DND-41 (cell line): ENCODE data around the gene KRTAP4-4.
"Not testable (repeated sequence)": the region's sequence is repeated elsewhere in the genome, so short reads cannot be mapped to it uniquely, and the experiment has no call there.

Experiments
- ATAC-seq: fragments of 200-7000 bp; cut with Tn5 transposase; 3 replicates; pipeline ENCODE4 v1.9.1; 2021; ENCODE audit warnings: low read depth; ENCODE audit not compliant: insufficient read depth
- DNase-seq: peaks from one replicate; pipeline ENCODE4 v3.0.0-alpha.2; 2020
- H2AFZ ChIP-seq: 2 replicates; pipeline ENCODE4 v1.6.0; 2012; ENCODE audit warnings: low read depth, low read length
- H3K27ac ChIP-seq: 2 replicates; pipeline ENCODE4 v1.5.1; 2012; ENCODE audit warnings: low read length, inconsistent platforms
- H3K27me3 ChIP-seq: fragments of 200-600 bp; sonication (generic); 2 replicates; pipeline ENCODE4 v1.6.0; 2012; ENCODE audit warnings: low read length, mild to moderate bottlenecking, inconsistent platforms; ENCODE audit not compliant: insufficient read depth, poor library complexity
- H3K36me3 ChIP-seq: 2 replicates; pipeline ENCODE4 v1.5.1; 2012; ENCODE audit warnings: low read length, inconsistent platforms; ENCODE audit not compliant: insufficient read depth
- H3K4me1 ChIP-seq: 2 replicates; pipeline ENCODE4 v1.5.1; 2012; ENCODE audit warnings: mild to moderate bottlenecking, low read length; ENCODE audit not compliant: insufficient read depth
- H3K4me2 ChIP-seq: 2 replicates; pipeline ENCODE4 v1.6.0; 2012; ENCODE audit warnings: mild to moderate bottlenecking, moderate library complexity, low read length, inconsistent platforms; ENCODE audit not compliant: insufficient read depth
- H3K4me3 ChIP-seq, 2 experiments: fragments of 200-600 bp in 1 of 2; shearing (Covaris generic) in 1 of 2; 2 replicates each; pipeline ENCODE4 v1.5.1; 2012 to 2016; ENCODE audit warnings: inconsistent platforms in 2 of 2, low read length in 2 of 2, mild to moderate bottlenecking in 2 of 2, low read depth in 1 of 2, moderate library complexity in 1 of 2
- H3K79me2 ChIP-seq: 2 replicates; pipeline ENCODE4 v1.6.0; 2012; ENCODE audit warnings: low read length, inconsistent platforms; ENCODE audit not compliant: insufficient read depth
- H3K9ac ChIP-seq: 2 replicates; pipeline ENCODE4 v1.6.0; 2012; ENCODE audit warnings: low read depth, mild to moderate bottlenecking, inconsistent platforms, low read length, moderate library complexity
- H3K9me3 ChIP-seq: 2 replicates; pipeline ENCODE4 v1.5.1; 2012; ENCODE audit warnings: low read length, moderate library complexity, mild to moderate bottlenecking, inconsistent platforms; ENCODE audit not compliant: insufficient read depth, severe bottlenecking
- H4K20me1 ChIP-seq: 2 replicates; pipeline ENCODE4 v1.6.0; 2012; ENCODE audit warnings: low read length; ENCODE audit not compliant: insufficient read depth
- CTCF ChIP-seq: IDR thresholded peaks from 2 replicates; pipeline ENCODE4 v1.5.1; 2012; ENCODE audit warnings: borderline replicate concordance, low read length, moderate library complexity, mild to moderate bottlenecking; ENCODE audit not compliant: poor library complexity, severe bottlenecking; ENCODE audit errors: extremely low read depth
- EZH2 ChIP-seq: IDR thresholded peaks from 3 replicates; pipeline ENCODE4 v1.6.1; 2012; ENCODE audit warnings: borderline replicate concordance, low read depth, mild to moderate bottlenecking, moderate library complexity, low read length, inconsistent platforms; ENCODE audit not compliant: severe bottlenecking

The KRTAP4-4 gene

GRCh38 chr17:41160648-41161047 lies at the start of gene KRTAP4-4:
KRTAP4-4 (minus strand) TSS chr17:41160748; CDS start chr17:41160691, 57 bp downstream.
- Histone ChIP-seq H3K27me3 (no peaks in the 10 kb centered on the region), H3K9ac (no peak within 1 kb of the TSS), H4K20me1 (no peaks in the 10 kb centered on the region), H3K27ac (no peak within 1 kb of the TSS), H2AFZ (no peak within 1 kb of the TSS), H3K4me2 (no peak within 1 kb of the TSS), H3K4me1 (no peaks in the 10 kb centered on the region), H3K9me3 (no peaks in the 10 kb centered on the region), H3K79me2 (no peaks in the 10 kb centered on the region), H3K36me3 (no peaks in the 10 kb centered on the region), H3K4me3 (no peak within 1 kb of the TSS)
- DNase-seq (no peak), ATAC-seq (no peak)
- no peak for TF ChIP-seq CTCF
- no peak for TF ChIP-seq EZH2

- Histone ChIP-seq H2AFZ (no peak overlapping the region), H3K4me2 (no peak overlapping the region), H4K20me1 (no peaks in the 10 kb centered on the region), H3K9me3 (no peaks in the 10 kb centered on the region), H3K27ac (no peak overlapping the region), H3K4me1 (no peaks in the 10 kb centered on the region), H3K79me2 (no peaks in the 10 kb centered on the region), H3K27me3 (no peaks in the 10 kb centered on the region), H3K36me3 (no peaks in the 10 kb centered on the region), H3K9ac (no peak overlapping the region), H3K4me3 (no peak overlapping the region)
- ATAC-seq (no peak), DNase-seq (no peak)
- TF ChIP-seq CTCF (no peak), EZH2 (no peak)
Observed at GRCh38 chr17:41199421-41200078, 39.0 kb upstream of the KRTAP4-4 start.

GRCh38 chr17:41196068-41196467 lies 35.5 kb upstream of the KRTAP4-4 start:
- no peaks in the 10 kb centered on the region for H3K4me1 ChIP-seq
- no peak overlapping the region for H2AFZ ChIP-seq
- H4K20me1 ChIP-seq: no peaks in the 10 kb centered on the region
- DNase-seq (no peak), ATAC-seq (no peak)
- H3K36me3 ChIP-seq: no peaks in the 10 kb centered on the region
- no peaks in the 10 kb centered on the region for H3K9me3 ChIP-seq
- TF ChIP-seq EZH2 (no peak), CTCF (no peak)
- no peaks in the 10 kb centered on the region for H3K27me3 ChIP-seq
- no peak overlapping the region for H3K4me2 ChIP-seq
- H3K9ac ChIP-seq: no peak overlapping the region
- H3K4me3 ChIP-seq: no peak overlapping the region
- no peak overlapping the region for H3K27ac ChIP-seq
- H3K79me2 ChIP-seq: no peaks in the 10 kb centered on the region

- Histone ChIP-seq H3K9ac (no peak overlapping the region), H3K4me1 (no peaks in the 10 kb centered on the region), H3K79me2 (no peaks in the 10 kb centered on the region), H3K36me3 (no peaks in the 10 kb centered on the region), H3K4me3 (no peak overlapping the region), H3K4me2 (no peak overlapping the region), H3K9me3 (no peaks in the 10 kb centered on the region), H2AFZ (no peak overlapping the region), H3K27me3 (peaks cover 3% of the 10 kb centered on the region), H3K27ac (no peak overlapping the region), H4K20me1 (no peaks in the 10 kb centered on the region)
- TF ChIP-seq CTCF: no peak
- no peak for TF ChIP-seq EZH2
- ATAC-seq (no peak), DNase-seq (no peak)
Observed at GRCh38 chr17:41190328-41190727, 29.8 kb upstream of the KRTAP4-4 start.

GRCh38 chr17:41189837-41190318 lies 29.3 kb upstream of the KRTAP4-4 start, which contains the start of gene KRTAP9-1:
KRTAP9-1 (plus strand) TSS chr17:41189887; CDS start chr17:41189887, 0 bp downstream.
- not testable (repeated sequence) for H3K36me3 ChIP-seq, H3K79me2 ChIP-seq, DNase-seq, ATAC-seq, H3K27ac ChIP-seq, H3K4me1 ChIP-seq, H3K4me2 ChIP-seq, H4K20me1 ChIP-seq, H2AFZ ChIP-seq, H3K27me3 ChIP-seq, H3K4me3 ChIP-seq, H3K9me3 ChIP-seq, H3K9ac ChIP-seq
